Nephron (organoid): ENCODE results near the gene AP5Z1.

Experiments
- H3K27ac Mint-ChIP-seq, 3 experiments: 2 replicates each; pipeline ENCODE4 v1.8.0; 2020; ENCODE audit warnings: mixed read lengths in 3 of 3, mild to moderate bottlenecking in 2 of 3, moderate library complexity in 1 of 3
- H3K27me3 Mint-ChIP-seq: 2 replicates; pipeline ENCODE4 v1.8.0; 2021; ENCODE audit warnings: low read depth, mild to moderate bottlenecking, moderate library complexity, mixed read lengths
- H3K36me3 Mint-ChIP-seq: 2 replicates; pipeline ENCODE4 v1.8.0; 2020; ENCODE audit warnings: low read depth, mixed read lengths
- H3K4me1 Mint-ChIP-seq: 2 replicates; pipeline ENCODE4 v1.8.0; 2020; ENCODE audit warnings: mixed read lengths
- H3K4me3 Mint-ChIP-seq, 3 experiments: 2 replicates each; pipeline ENCODE4 v1.8.0; 2020; ENCODE audit warnings: mild to moderate bottlenecking in 3 of 3, mixed read lengths in 3 of 3, moderate library complexity in 2 of 3
- H3K9me3 Mint-ChIP-seq: 2 replicates; pipeline ENCODE4 v1.8.0; 2020; ENCODE audit warnings: mixed read lengths
- CTCF ChIP-seq, 3 experiments: fragments of 200-600 bp; sonication (generic); IDR thresholded peaks; one replicate each; pipeline ENCODE4 v1.5.0; 2021; ENCODE audit warnings: antibody characterized with exemption in 3 of 3; ENCODE audit not compliant: unreplicated experiment in 3 of 3

AP5Z1 gene

GRCh38 chr7:4759211-4759610 is 16.2 kb upstream of the AP5Z1 start:
- TF ChIP-seq CTCF (IDR thresholded peaks at IDR 0.05; ENCODE audit: unreplicated experiment in 3 of 3): no peak
- H3K9me3 Mint-ChIP-seq: no peaks in the 10 kb centered on the region
- H3K4me1 Mint-ChIP-seq: no peaks in the 10 kb centered on the region
- H3K4me3 Mint-ChIP-seq: no peak overlapping the region
- no peaks in the 10 kb centered on the region for H3K27me3 Mint-ChIP-seq
- H3K36me3 Mint-ChIP-seq: peaks cover 41% of the 10 kb centered on the region
- H3K27ac Mint-ChIP-seq: no peak overlapping the region

GRCh38 chr7:4760952-4761351 is 14.5 kb upstream of the AP5Z1 start:
- Mint-ChIP-seq H3K27me3 (no peaks in the 10 kb centered on the region), H3K4me3 (no peak overlapping the region), H3K4me1 (no peaks in the 10 kb centered on the region), H3K9me3 (no peaks in the 10 kb centered on the region), H3K36me3 (peaks cover 34% of the 10 kb centered on the region), H3K27ac (no peak overlapping the region)
- no peak for TF ChIP-seq CTCF (IDR thresholded peaks at IDR 0.05; ENCODE audit: unreplicated experiment in 3 of 3)

GRCh38 chr7:4762121-4763055 is 13.0 kb upstream of the AP5Z1 start:
- no peaks in the 10 kb centered on the region for H3K27me3 Mint-ChIP-seq
- H3K27ac Mint-ChIP-seq: no peak overlapping the region
- H3K4me3 Mint-ChIP-seq: no peak overlapping the region
- peaks cover 38% of the 10 kb centered on the region for H3K36me3 Mint-ChIP-seq
- TF ChIP-seq CTCF (IDR thresholded peaks at IDR 0.05; ENCODE audit: unreplicated experiment in 3 of 3): no peak
- no peaks in the 10 kb centered on the region for H3K4me1 Mint-ChIP-seq
- H3K9me3 Mint-ChIP-seq: no peaks in the 10 kb centered on the region

GRCh38 chr7:4763091-4763793 is 12.2 kb upstream of the AP5Z1 start:
- Mint-ChIP-seq H3K27ac (no peak overlapping the region), H3K4me3 (no peak overlapping the region), H3K27me3 (no peaks in the 10 kb centered on the region), H3K4me1 (no peaks in the 10 kb centered on the region), H3K9me3 (no peaks in the 10 kb centered on the region), H3K36me3 (peaks cover 42% of the 10 kb centered on the region)
- TF ChIP-seq CTCF (IDR thresholded peaks at IDR 0.05; ENCODE audit: unreplicated experiment in 3 of 3): no peak

GRCh38 chr7:4763794-4764185 is 11.6 kb upstream of the AP5Z1 start:
- Mint-ChIP-seq H3K4me1 (peaks cover 1% of the 10 kb centered on the region), H3K27me3 (no peaks in the 10 kb centered on the region), H3K36me3 (peaks cover 42% of the 10 kb centered on the region), H3K9me3 (no peaks in the 10 kb centered on the region), H3K27ac (no peak overlapping the region), H3K4me3 (no peak overlapping the region)
- no peak for TF ChIP-seq CTCF (IDR thresholded peaks at IDR 0.05; ENCODE audit: unreplicated experiment in 3 of 3)
